Endothelial cell (in vitro differentiated cells): ENCODE results near the gene SLC6A18. TPM values are rescaled to one million over a fixed set of nuclear protein-coding genes. Genes with fewer than 3 reads are reported as not detected.

Source experiments
- DNase-seq: peaks from one replicate; pipeline ENCODE4 v3.0.0; 2021; ENCODE audit warnings: low spot score
- H3K27ac Mint-ChIP-seq: one replicate; pipeline ENCODE4 v1.8.0; 2021; ENCODE audit warnings: mixed read lengths, inconsistent platforms; ENCODE audit not compliant: unreplicated experiment
- H3K27me3 Mint-ChIP-seq: one replicate; pipeline ENCODE4 v1.8.0; 2021; ENCODE audit warnings: mild to moderate bottlenecking, moderate library complexity, mixed read lengths, inconsistent platforms; ENCODE audit not compliant: unreplicated experiment
- H3K36me3 Mint-ChIP-seq: one replicate; pipeline ENCODE4 v1.8.0; 2021; ENCODE audit warnings: mild to moderate bottlenecking, low read depth, mixed read lengths, inconsistent platforms; ENCODE audit not compliant: unreplicated experiment
- H3K4me1 Mint-ChIP-seq: one replicate; pipeline ENCODE4 v1.8.0; 2021; ENCODE audit warnings: mild to moderate bottlenecking, mixed read lengths, inconsistent platforms; ENCODE audit not compliant: unreplicated experiment
- H3K4me3 Mint-ChIP-seq: one replicate; pipeline ENCODE4 v1.8.0; 2021; ENCODE audit warnings: mild to moderate bottlenecking, mixed read lengths, inconsistent platforms; ENCODE audit not compliant: unreplicated experiment
- H3K9me3 Mint-ChIP-seq: one replicate; pipeline ENCODE4 v1.8.0; 2021; ENCODE audit warnings: mixed read lengths, inconsistent platforms; ENCODE audit not compliant: unreplicated experiment
- total RNA-seq: library from RNA; stranded (reverse); fragmentation: NEBNext Ultra II Directional; extraction: Animal tissue kit (Norgen Biotek cat#: 25700); gene quantifications from one replicate; pipeline ENCODE4 v1.2.1, GENCODE V29; 2021; ENCODE audit not compliant: unreplicated experiment
- TF ChIP-seq, protein P1 (sequence below): fragments of 200-600 bp; sonication (generic); IDR thresholded peaks from one replicate; pipeline ENCODE4 v1.5.0; 2021; ENCODE audit warnings: antibody characterized with exemption; ENCODE audit not compliant: unreplicated experiment

The SLC6A18 gene
- total RNA-seq, 1 donor from 2014 or later = not detected

DNA sequence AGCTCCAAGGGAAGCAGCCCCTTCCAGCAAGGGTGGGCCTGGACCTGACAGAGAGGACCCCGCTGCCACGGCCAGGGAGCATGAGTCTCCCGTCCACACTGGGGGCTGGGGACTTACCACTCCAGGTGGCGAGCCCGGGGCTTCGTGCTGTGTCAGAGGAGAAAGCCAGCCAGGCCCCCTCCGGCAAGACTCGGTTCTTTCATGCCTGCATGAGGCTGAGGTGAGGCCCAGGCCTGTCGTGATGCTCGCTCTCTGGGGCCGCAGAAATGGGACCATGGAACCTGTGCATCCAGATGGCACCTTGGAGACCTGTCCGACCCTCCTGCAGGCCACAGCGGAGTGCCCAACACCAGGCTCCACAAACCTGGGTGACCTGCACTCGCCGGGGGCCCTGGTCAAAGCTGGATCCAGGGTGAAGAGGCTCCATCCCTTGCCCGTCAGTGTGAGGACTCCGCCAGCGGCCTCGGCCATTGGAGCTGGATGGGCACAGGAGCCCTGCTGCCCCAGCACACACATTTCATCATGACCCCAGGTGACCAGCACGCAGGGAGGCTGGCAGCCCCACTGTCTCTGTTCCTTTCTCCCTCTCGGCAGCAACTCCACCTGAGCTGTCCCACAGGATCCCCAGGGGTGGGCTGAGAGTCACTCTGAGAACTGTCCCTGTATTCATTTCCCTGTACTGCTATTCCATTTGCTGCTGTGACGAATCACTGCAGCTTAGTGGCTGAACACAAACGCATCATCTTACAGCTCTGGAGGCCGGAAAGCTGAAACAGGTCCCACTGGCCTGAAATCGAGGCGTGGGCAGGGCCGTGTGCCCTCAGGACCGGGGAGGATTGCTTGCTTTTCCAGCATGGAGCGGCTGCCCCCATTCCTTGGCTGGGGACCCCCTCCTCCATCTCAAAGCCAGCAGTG, 24.4 kb downstream of the SLC6A18 start:
- no peaks in the 10 kb centered on the region for H3K9me3 Mint-ChIP-seq
- no peak overlapping the region for H3K4me3 Mint-ChIP-seq
- no peaks in the 10 kb centered on the region for H3K36me3 Mint-ChIP-seq
- TF ChIP-seq, protein P1, sequence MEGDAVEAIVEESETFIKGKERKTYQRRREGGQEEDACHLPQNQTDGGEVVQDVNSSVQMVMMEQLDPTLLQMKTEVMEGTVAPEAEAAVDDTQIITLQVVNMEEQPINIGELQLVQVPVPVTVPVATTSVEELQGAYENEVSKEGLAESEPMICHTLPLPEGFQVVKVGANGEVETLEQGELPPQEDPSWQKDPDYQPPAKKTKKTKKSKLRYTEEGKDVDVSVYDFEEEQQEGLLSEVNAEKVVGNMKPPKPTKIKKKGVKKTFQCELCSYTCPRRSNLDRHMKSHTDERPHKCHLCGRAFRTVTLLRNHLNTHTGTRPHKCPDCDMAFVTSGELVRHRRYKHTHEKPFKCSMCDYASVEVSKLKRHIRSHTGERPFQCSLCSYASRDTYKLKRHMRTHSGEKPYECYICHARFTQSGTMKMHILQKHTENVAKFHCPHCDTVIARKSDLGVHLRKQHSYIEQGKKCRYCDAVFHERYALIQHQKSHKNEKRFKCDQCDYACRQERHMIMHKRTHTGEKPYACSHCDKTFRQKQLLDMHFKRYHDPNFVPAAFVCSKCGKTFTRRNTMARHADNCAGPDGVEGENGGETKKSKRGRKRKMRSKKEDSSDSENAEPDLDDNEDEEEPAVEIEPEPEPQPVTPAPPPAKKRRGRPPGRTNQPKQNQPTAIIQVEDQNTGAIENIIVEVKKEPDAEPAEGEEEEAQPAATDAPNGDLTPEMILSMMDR = no peak
- no peak overlapping the region for H3K27ac Mint-ChIP-seq
- H3K27me3 Mint-ChIP-seq = peaks cover 5% of the 10 kb centered on the region
- DNase-seq = no peak
- no peaks in the 10 kb centered on the region for H3K4me1 Mint-ChIP-seq

DNA sequence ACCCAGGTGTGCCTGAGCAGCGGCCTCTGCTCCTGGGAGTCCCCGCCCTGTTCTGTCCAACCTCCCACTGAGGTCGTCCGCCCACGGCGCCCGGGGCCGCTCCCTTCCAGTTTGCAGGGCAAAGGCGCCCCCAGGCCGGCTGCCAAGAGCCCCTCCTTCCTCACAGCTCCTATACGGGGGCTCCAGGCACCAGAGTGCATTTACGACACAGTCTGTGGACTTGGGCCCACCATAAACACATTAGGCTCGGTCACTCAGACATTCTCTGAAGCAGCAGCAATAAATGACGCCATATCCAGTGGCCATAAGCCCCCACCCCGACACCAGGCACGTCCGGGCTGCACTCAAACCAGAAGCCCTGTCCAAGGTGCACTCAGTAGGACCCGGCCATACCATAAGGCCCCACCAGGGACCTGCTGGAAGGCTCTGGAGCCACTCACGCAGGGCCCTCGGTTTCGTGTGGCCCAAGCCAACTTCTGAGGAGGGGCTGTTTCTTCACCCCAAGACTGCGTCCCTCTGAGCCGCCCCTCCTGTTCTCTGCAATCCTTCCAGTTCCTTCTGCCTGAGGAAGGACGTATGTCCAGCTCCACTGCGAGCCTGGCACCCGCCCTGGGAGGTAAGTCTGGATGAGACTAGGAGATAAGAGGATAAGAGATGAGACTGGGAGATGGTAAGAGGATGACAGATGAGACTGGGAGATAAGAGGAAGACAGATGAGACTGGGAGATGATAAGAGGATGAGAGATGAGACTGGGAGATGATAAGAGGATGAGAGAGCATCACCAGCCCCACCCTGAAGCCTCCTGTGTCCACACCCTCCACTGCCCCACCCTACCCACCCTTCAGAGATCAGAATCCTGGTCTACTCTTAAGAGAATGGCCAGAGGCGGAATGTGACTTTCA, 26.7 kb downstream of the SLC6A18 start:
- H3K27me3 Mint-ChIP-seq = peaks cover 2% of the 10 kb centered on the region
- no peak for DNase-seq

DNA sequence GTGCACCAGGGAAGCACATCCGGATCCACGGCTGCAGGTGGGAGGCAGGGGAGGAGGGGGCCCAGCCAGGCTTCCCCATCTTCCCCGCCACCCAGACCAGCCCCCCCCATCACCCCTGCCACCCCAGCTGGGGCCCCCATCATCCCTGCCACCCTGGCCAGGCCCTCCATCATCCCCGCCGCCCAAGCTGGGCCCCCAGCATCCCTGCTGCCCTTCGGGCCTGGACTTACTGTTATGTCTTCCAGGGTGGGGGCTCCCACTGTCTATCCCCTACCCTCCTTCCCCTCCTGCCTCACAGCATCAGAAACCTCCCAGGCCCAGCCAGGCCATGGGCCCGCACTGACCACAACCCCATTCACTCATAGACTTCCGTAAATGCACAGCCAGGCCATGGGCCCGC, 27.5 kb downstream of the SLC6A18 start:
- H3K36me3 Mint-ChIP-seq = no peaks in the 10 kb centered on the region
- TF ChIP-seq, protein P1 = no peak
- no peak for DNase-seq
- H3K9me3 Mint-ChIP-seq = no peaks in the 10 kb centered on the region
- no peak overlapping the region for H3K27ac Mint-ChIP-seq
- H3K4me1 Mint-ChIP-seq = no peaks in the 10 kb centered on the region
- H3K27me3 Mint-ChIP-seq = peaks cover 2% of the 10 kb centered on the region
- H3K4me3 Mint-ChIP-seq = peak overlapping the region; percentile 23

More for the DNA sequence above, 26.7 kb downstream of the SLC6A18 start:
- Mint-ChIP-seq H3K4me1 (no peaks in the 10 kb centered on the region), H3K9me3 (no peaks in the 10 kb centered on the region), H3K27ac (no peak overlapping the region), H3K4me3 (no peak overlapping the region), H3K36me3 (no peaks in the 10 kb centered on the region)
- TF ChIP-seq, protein P1 = no peak

DNA sequence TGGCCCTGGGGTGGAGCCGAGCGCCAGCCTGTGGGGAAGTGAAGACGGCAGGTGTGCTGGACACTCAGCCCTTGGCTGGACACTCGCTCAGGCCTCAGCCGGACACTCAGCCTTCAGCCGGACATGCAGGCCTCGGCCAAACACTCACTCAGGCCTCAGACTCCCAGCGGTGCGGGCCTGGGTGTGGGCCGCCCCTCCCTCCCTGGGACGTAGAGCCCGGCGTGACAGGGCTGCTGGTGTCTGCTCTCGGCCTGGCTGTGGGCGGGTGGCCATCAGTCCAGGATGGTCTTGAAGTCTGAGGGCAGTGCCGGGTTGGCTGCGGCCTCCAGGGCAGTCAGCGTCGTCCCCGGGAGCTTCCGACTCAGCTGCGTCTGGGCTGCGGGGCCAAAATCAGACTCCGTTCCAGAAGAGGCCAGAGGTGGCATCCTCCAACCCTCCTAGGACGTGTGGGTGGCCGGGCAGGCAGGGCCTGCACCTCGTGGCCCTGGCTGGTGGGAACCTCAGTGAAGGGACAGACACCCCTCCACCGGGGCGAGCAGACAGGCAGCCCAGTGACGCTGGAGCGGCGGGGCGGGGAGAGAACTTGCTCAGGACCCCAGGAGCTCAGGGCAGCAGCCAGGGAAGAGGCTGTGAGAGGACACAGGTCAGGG, 28.4 kb downstream of the SLC6A18 start:
- no peak overlapping the region for H3K27ac Mint-ChIP-seq
- H3K4me1 Mint-ChIP-seq = no peaks in the 10 kb centered on the region
- no peak overlapping the region for H3K4me3 Mint-ChIP-seq
- no peak for DNase-seq
- peaks cover 3% of the 10 kb centered on the region for H3K27me3 Mint-ChIP-seq
- no peaks in the 10 kb centered on the region for H3K36me3 Mint-ChIP-seq
- H3K9me3 Mint-ChIP-seq = no peaks in the 10 kb centered on the region
- TF ChIP-seq, protein P1 = no peak
